ENCODE results near the gene DGLUCY.

The DGLUCY gene

GRCh38 chr14:91235841-91236240 is 122.0 kb downstream of the DGLUCY start:
- Histone ChIP-seq H3K9me2 (replicated peaks; ENCODE audit: low read depth, low read length) (no peaks in the 10 kb centered on the region), H3K9me3 (ENCODE audit: insufficient read depth, low read depth, low read length) (no peaks in the 10 kb centered on the region), H3K27me3 (ENCODE audit: insufficient read depth, low read length, poor library complexity, severe bottlenecking) (peaks cover 10% of the 10 kb centered on the region), H2AFZ (ENCODE audit: low read length) (no peak overlapping the region), H3K9ac (ENCODE audit: low read depth, low read length, poor library complexity, severe bottlenecking) (no peak overlapping the region), H3K4me3 (ENCODE audit: low read length, poor library complexity, severe bottlenecking) (no peak overlapping the region), H3K79me2 (ENCODE audit: insufficient read depth, low read length) (peaks cover 2% of the 10 kb centered on the region; the same call in 1 of the 2 replicates), H3K36me3 (ENCODE audit: insufficient read depth, low read length) (no peaks in the 10 kb centered on the region; the same call in 1 of the 2 replicates), H3F3A (ENCODE audit: low read depth) (no peaks in the 10 kb centered on the region), H4K20me1 (ENCODE audit: insufficient read depth, low read length, poor library complexity, severe bottlenecking) (peaks cover 4% of the 10 kb centered on the region), H3K4me2 (ENCODE audit: low read depth, low read length, poor library complexity, severe bottlenecking) (no peak overlapping the region), H3K4me1 (ENCODE audit: insufficient read depth, low read length, poor library complexity, severe bottlenecking) (peaks cover 22% of the 10 kb centered on the region)
- TF ChIP-seq EZH2phosphoT487 (IDR thresholded peaks at IDR 0.05; ENCODE audit: borderline replicate concordance), result no peak
- TF ChIP-seq, protein P1, sequence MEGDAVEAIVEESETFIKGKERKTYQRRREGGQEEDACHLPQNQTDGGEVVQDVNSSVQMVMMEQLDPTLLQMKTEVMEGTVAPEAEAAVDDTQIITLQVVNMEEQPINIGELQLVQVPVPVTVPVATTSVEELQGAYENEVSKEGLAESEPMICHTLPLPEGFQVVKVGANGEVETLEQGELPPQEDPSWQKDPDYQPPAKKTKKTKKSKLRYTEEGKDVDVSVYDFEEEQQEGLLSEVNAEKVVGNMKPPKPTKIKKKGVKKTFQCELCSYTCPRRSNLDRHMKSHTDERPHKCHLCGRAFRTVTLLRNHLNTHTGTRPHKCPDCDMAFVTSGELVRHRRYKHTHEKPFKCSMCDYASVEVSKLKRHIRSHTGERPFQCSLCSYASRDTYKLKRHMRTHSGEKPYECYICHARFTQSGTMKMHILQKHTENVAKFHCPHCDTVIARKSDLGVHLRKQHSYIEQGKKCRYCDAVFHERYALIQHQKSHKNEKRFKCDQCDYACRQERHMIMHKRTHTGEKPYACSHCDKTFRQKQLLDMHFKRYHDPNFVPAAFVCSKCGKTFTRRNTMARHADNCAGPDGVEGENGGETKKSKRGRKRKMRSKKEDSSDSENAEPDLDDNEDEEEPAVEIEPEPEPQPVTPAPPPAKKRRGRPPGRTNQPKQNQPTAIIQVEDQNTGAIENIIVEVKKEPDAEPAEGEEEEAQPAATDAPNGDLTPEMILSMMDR (conservative IDR thresholded peaks at IDR 0.05; ENCODE audit: low read length), result no peak

DNA sequence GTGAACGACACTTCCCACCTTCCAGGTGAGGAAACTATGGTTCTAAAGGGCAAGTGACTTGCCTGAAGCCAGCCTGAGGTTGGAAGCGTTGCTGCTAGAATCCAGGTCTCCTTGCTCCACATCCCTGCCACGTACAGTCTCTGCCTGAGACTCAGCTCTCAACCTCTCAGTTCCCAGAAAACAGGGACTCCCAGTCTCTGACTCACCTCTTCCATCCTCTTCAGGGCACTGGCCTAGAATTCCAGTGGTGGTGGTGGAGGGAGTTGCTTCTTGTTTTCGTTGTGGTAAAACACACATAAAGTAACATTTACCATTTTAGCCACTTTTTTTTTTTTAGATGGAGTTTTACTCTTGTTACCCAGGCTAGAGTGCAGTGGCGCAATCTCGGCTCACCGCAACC is 123.3 kb downstream of the DGLUCY start:
- H3K4me3 ChIP-seq (ENCODE audit: low read length, poor library complexity, severe bottlenecking), result no peak overlapping the region
- H3K79me2 ChIP-seq (ENCODE audit: insufficient read depth, low read length), result peaks cover 13% of the 10 kb centered on the region
- peaks cover 1% of the 10 kb centered on the region for H4K20me1 ChIP-seq (ENCODE audit: insufficient read depth, low read length, poor library complexity, severe bottlenecking)
- H2AFZ ChIP-seq (ENCODE audit: low read length), result no peak overlapping the region
- no peaks in the 10 kb centered on the region for H3F3A ChIP-seq (ENCODE audit: low read depth)
- no peak overlapping the region for H3K9ac ChIP-seq (ENCODE audit: low read depth, low read length, poor library complexity, severe bottlenecking)
- no peak overlapping the region for H3K4me2 ChIP-seq (ENCODE audit: low read depth, low read length, poor library complexity, severe bottlenecking)
- no peaks in the 10 kb centered on the region for H3K27me3 ChIP-seq (ENCODE audit: insufficient read depth, low read length, poor library complexity, severe bottlenecking)
- no peaks in the 10 kb centered on the region for H3K9me2 ChIP-seq (replicated peaks; ENCODE audit: low read depth, low read length)
- peaks cover 24% of the 10 kb centered on the region for H3K4me1 ChIP-seq (ENCODE audit: insufficient read depth, low read length, poor library complexity, severe bottlenecking)
- no peaks in the 10 kb centered on the region for H3K9me3 ChIP-seq (ENCODE audit: insufficient read depth, low read depth, low read length)
- TF ChIP-seq, protein P1 (conservative IDR thresholded peaks at IDR 0.05; ENCODE audit: low read length), result no peak
- TF ChIP-seq EZH2phosphoT487 (IDR thresholded peaks at IDR 0.05; ENCODE audit: borderline replicate concordance), result no peak
- no peaks in the 10 kb centered on the region; the same call in 1 of the 2 replicates for H3K36me3 ChIP-seq (ENCODE audit: insufficient read depth, low read length)

- no peak overlapping the region for H3K9ac ChIP-seq (ENCODE audit: low read depth, low read length, poor library complexity, severe bottlenecking)
- no peak overlapping the region for H3K4me2 ChIP-seq (ENCODE audit: low read depth, low read length, poor library complexity, severe bottlenecking)
- no peak overlapping the region for H2AFZ ChIP-seq (ENCODE audit: low read length)
- no peaks in the 10 kb centered on the region for H3F3A ChIP-seq (ENCODE audit: low read depth)
- peaks cover 26% of the 10 kb centered on the region for H3K4me1 ChIP-seq (ENCODE audit: insufficient read depth, low read length, poor library complexity, severe bottlenecking)
- no peaks in the 10 kb centered on the region; the same call in 1 of the 2 replicates for H3K36me3 ChIP-seq (ENCODE audit: insufficient read depth, low read length)
- no peak overlapping the region for H3K4me3 ChIP-seq (ENCODE audit: low read length, poor library complexity, severe bottlenecking)
- H4K20me1 ChIP-seq (ENCODE audit: insufficient read depth, low read length, poor library complexity, severe bottlenecking), result no peaks in the 10 kb centered on the region
- no peaks in the 10 kb centered on the region for H3K27me3 ChIP-seq (ENCODE audit: insufficient read depth, low read length, poor library complexity, severe bottlenecking)
- no peaks in the 10 kb centered on the region for H3K9me3 ChIP-seq (ENCODE audit: insufficient read depth, low read depth, low read length)
- no peak for TF ChIP-seq EZH2phosphoT487 (IDR thresholded peaks at IDR 0.05; ENCODE audit: borderline replicate concordance)
- TF ChIP-seq, protein P1 (conservative IDR thresholded peaks at IDR 0.05; ENCODE audit: low read length), result no peak
- no peaks in the 10 kb centered on the region for H3K9me2 ChIP-seq (replicated peaks; ENCODE audit: low read depth, low read length)
- peaks cover 19% of the 10 kb centered on the region for H3K79me2 ChIP-seq (ENCODE audit: insufficient read depth, low read length)
These were observed 124.2 kb downstream of the DGLUCY start for GRCh38 chr14:91238085-91238484.
